ENCODE data around the gene KREMEN1.

The KREMEN1 gene, protein sequence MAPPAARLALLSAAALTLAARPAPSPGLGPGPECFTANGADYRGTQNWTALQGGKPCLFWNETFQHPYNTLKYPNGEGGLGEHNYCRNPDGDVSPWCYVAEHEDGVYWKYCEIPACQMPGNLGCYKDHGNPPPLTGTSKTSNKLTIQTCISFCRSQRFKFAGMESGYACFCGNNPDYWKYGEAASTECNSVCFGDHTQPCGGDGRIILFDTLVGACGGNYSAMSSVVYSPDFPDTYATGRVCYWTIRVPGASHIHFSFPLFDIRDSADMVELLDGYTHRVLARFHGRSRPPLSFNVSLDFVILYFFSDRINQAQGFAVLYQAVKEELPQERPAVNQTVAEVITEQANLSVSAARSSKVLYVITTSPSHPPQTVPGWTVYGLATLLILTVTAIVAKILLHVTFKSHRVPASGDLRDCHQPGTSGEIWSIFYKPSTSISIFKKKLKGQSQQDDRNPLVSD

DNA sequence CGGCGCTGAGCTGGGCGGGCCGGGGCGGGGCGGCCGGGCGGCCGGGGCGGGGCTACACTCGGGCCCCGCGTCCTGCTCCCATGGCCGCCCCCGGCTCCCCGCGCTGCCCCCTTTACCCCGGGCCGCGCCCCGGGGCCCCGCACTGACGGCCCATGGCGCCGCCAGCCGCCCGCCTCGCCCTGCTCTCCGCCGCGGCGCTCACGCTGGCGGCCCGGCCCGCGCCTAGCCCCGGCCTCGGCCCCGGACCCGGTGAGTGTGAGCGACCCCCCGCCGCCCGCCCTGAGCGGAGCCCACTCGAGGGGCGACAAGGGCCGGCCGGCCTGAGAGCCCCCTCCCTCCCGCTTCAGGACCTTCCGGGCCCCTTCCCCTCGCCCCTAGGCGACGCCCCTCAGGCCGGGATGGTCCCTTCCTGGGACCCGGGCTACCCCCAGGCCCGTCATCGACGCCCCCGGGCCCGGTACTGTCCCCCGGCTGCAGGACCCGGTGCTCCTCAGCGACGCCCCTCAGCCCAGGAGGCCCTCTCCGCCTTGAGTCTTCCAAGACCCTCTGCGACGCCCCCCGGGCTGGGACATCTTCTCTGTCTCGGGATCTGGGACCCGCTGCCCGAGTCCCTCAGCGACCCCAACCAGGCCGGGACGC is at the start of gene KREMEN1:
TSS of gene KREMEN1 (plus strand) at position 57 of the 639 bp plus-strand sequence. CDS start at position 153, 96 bp downstream.
- TF ChIP-seq, protein P1, sequence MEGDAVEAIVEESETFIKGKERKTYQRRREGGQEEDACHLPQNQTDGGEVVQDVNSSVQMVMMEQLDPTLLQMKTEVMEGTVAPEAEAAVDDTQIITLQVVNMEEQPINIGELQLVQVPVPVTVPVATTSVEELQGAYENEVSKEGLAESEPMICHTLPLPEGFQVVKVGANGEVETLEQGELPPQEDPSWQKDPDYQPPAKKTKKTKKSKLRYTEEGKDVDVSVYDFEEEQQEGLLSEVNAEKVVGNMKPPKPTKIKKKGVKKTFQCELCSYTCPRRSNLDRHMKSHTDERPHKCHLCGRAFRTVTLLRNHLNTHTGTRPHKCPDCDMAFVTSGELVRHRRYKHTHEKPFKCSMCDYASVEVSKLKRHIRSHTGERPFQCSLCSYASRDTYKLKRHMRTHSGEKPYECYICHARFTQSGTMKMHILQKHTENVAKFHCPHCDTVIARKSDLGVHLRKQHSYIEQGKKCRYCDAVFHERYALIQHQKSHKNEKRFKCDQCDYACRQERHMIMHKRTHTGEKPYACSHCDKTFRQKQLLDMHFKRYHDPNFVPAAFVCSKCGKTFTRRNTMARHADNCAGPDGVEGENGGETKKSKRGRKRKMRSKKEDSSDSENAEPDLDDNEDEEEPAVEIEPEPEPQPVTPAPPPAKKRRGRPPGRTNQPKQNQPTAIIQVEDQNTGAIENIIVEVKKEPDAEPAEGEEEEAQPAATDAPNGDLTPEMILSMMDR (IDR thresholded peaks at IDR 0.05; ENCODE audit: low read depth, low read length) = no peak
- no peak for DNase-seq (ENCODE audit: extremely low read depth, low read depth)

DNA sequence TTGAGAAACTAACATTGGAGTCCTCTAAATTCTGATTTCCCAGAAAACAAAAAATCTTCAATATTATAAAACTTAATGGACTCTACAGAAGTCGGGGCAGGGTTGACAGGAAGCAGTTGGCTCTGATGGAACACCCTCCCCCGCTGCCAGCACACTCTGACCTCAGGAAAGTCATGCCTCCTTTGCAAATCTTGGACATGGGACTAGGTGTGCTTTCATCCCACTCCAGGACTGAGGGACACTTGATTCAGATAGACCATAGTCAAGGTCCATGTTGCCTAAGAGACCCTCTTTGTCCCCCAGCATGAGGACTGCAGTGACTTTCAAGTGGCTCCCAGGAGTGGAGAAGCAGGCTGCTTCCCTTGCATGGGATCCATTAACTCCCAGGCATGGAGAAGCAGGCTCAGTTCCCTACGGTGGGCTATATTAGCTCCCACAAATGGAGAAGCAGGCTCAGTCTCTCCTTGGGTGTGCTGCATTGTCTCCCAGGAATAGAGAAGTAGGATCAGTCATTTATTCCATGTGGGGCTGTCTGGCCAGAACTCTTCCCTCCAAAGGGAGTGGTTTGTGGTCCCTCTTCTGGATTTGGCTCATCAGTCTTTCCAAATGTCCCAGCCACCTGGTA is 49.6 kb upstream of the KREMEN1 start:
- TF ChIP-seq, protein P1 (IDR thresholded peaks at IDR 0.05; ENCODE audit: low read depth, low read length) = no peak
- no peak for DNase-seq (ENCODE audit: extremely low read depth, low read depth)

DNA sequence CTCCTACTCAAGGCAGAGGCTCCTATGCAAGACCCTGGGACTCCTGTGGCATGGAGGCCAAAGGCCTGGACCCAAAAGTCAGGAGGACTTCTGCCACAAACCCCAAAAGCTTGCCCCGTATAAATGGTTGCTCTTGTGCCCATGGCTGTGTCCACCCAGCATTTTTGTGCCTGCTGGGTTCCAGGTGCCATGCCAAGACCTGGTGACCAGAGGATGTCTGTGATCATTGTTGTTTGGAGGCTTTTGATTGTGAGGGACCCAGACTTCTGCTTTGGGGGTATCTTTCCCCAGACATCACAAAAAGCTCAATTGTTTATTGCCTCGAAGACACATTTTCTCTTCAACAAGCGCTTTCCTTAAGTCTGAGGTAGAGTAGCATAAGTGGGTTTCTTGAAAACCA is 46.3 kb upstream of the KREMEN1 start:
- TF ChIP-seq, protein P1 (IDR thresholded peaks at IDR 0.05; ENCODE audit: low read depth, low read length) = no peak
- DNase-seq (ENCODE audit: extremely low read depth, low read depth) = no peak

DNA sequence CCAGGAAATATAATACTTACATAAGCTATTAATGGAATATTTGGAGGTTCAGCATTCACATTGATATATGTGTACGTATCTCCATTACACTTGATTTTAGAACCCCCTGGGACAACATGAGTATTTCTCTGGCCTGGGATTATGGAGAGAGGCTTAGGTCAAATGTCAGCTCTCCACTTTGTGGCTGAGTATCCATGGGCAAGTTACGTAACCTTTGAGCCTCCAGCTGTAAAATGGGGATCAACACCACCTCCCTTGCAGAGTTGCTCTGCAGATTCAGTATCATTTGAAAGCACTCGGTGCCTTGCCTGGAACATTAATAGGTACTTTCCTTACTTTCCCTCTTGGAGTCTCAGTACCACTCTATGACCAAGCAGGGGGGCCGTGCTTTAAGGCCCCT is 44.4 kb upstream of the KREMEN1 start:
- TF ChIP-seq, protein P1 (IDR thresholded peaks at IDR 0.05; ENCODE audit: low read depth, low read length) = no peak
- no peak for DNase-seq (ENCODE audit: extremely low read depth, low read depth)

DNA sequence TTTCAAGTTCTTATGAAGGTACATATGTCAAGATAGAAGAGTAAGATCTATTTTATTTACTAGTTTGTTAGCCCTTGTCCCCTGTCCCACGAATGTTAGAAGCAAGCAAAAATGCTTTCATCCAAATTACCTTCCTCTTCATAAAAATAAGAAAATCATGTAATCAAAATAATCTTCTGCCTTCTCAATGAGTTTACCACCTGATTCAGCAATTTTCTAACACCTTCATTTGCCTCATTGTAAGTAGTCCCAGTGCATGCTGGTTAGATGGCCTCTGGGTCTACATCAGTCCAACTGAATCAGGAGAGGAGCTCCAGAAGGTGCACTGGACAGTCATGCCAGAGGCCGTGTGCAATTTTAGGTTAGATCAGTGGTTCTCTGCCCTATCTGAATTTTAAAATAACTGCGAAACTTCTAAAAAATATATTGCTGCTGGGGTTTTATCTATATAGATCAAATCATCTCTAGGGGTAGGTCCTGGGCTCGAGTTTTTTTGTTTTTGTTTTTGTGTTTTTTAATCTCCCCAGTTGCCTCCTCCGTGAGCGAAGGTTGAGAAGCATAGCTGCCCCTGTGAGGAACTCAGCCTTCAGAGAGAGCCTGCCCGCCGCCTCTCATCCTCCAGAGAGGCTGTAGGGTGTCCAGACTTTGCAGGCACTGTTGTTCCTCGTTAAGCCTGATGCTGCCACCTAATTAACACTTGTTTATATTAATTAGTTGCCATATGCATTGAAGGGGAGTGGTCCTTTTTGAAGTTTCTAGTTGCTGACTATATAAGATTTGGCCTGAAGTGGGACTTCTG is 43.4 kb upstream of the KREMEN1 start:
- no peak for DNase-seq (ENCODE audit: extremely low read depth, low read depth)
- TF ChIP-seq, protein P1 (IDR thresholded peaks at IDR 0.05; ENCODE audit: low read depth, low read length) = no peak

DNA sequence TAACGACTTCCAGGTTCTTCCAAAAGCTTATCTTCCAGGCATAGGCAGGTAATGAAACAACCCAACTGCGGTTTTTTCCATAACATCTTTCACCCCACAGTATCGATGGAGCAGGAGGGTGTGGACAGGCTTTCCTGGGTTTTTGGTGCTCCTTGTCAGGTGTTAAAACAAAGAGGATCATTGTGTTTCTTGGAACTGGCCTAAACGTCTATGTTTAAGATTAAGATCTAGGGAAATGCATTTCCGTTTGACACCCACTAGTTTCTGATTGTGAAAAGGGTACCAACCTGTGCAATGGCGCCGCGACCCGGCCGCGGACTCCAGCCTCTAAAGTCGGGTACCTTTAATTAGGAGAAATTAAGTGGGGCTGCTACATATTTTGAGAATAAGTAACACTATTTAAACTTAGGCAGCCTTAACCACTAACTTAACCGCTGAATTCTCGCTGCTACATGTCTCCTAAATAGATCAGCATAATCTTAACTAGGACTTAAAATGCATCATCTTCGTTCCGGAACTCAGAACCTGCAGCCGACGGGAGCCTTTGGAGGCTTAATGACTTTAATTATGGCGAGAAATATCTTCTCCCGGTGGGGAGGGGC is 42.7 kb upstream of the KREMEN1 start:
- no peak for DNase-seq (ENCODE audit: extremely low read depth, low read depth)
- TF ChIP-seq, protein P1 (IDR thresholded peaks at IDR 0.05; ENCODE audit: low read depth, low read length) = no peak
